Duodenal mucosa (tissue), 2 donors: Measurements from ENCODE around the gene LRRC4.

ENCODE experiments used
- H3K27ac ChIP-seq: one replicate; pipeline ENCODE4 v1.7.0; 2013; ENCODE audit warnings: low read depth, low read length
- H3K27me3 ChIP-seq, 2 donors: one replicate each; pipeline ENCODE4 v1.7.0; 2013; ENCODE audit warnings: low read length in 2 of 2, control low read depth in 1 of 2; ENCODE audit not compliant: insufficient read depth in 2 of 2, control insufficient read depth in 1 of 2
- H3K36me3 ChIP-seq, 2 donors: one replicate each; pipeline ENCODE4 v1.7.0; 2013; ENCODE audit warnings: low read length in 2 of 2, control low read depth in 1 of 2; ENCODE audit not compliant: insufficient read depth in 2 of 2, control insufficient read depth in 1 of 2
- H3K4me1 ChIP-seq, 2 donors: one replicate each; pipeline ENCODE4 v1.7.0; 2013; ENCODE audit warnings: low read length in 2 of 2, control low read depth in 1 of 2; ENCODE audit not compliant: insufficient read depth in 2 of 2, control insufficient read depth in 1 of 2
- H3K4me3 ChIP-seq, 2 donors: one replicate each; pipeline ENCODE4 v1.7.0; 2013; ENCODE audit warnings: low read length in 2 of 2, low read depth in 1 of 2
- H3K9ac ChIP-seq, 2 donors: one replicate each; pipeline ENCODE4 v1.7.0; 2013; ENCODE audit warnings: low read length in 2 of 2, low read depth in 1 of 2
- H3K9me3 ChIP-seq, 2 donors: one replicate each; pipeline ENCODE4 v1.7.0; 2013; ENCODE audit warnings: low read length in 2 of 2, control low read depth in 1 of 2; ENCODE audit not compliant: control insufficient read depth in 1 of 2

The LRRC4 gene

DNA sequence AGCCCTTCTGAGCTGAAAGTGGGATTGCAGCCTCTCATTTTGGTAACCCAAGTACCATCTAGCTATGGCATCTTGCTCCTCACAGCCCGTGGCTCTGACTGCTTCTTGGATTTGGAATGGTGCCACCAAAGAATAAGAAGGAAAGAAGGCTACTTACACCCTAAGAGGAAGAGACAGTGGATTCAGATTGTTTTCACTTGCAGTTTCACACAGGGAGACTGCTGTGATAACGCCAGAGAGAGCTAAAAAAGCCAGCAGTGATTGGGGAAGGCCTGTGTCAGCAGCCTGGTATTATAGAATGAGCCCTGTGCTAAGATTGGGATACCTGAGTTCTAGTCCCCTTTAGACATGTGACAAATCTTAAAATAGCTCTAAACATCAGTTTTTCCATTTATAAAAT, 3.6 kb upstream of the LRRC4 start:
- Histone ChIP-seq H3K9ac (no peak overlapping the region), H3K4me3 (no peak overlapping the region), H3K4me1 (peaks cover 9 to 13% of the 10 kb centered on the region in 2 donors), H3K9me3 (no peaks in the 10 kb centered on the region), H3K27ac (no peak overlapping the region), H3K36me3 (peaks cover 2 to 3% of the 10 kb centered on the region in 2 donors), H3K27me3 (no peaks in the 10 kb centered on the region)

- Histone ChIP-seq H3K36me3 (peaks cover 12% of the 10 kb centered on the region in 2 donors), H3K9ac (no peak overlapping the region), H3K27me3 (no peaks in the 10 kb centered on the region), H3K27ac (no peak overlapping the region), H3K9me3 (no peaks in the 10 kb centered on the region), H3K4me3 (no peak overlapping the region), H3K4me1 (peaks cover 9 to 13% of the 10 kb centered on the region in 2 donors)
Observed at GRCh38 chr7:128033246-128033645, 2.0 kb upstream of the LRRC4 start.

DNA sequence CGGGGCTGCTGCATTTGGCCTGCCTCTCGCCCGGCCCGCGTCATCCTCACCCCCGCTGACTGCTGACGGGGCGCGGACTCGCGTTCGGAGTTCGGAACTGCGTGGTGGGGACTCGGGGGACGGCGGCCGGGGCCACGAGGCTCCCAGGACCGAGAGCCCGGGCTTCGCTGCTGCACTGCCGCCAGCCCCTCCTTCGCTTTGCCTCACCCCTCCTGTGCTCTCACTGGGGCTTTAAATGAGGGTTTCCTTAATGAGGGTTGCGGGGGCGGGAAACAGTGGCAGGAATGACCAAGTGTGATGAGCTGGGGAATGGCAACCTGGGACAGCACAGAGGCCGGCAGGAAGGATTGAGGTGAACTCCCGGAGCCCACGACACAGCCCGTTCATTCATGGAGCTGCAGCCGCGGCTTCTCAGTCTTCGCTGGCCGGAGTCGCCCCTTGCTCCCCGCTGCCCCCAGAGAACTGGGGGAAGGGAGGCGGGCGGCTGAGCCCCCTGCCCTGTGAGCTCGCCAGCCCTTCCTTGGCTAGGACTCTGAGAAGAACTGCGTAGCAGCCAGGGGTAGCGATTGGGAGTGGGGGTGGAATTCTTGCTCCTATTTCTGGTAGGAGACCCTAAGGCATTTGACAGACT, 1.5 kb upstream of the LRRC4 start:
- H3K27ac ChIP-seq = no peak overlapping the region
- no peaks in the 10 kb centered on the region for H3K27me3 ChIP-seq
- H3K36me3 ChIP-seq = peaks cover 12% of the 10 kb centered on the region in 2 donors
- no peak overlapping the region for H3K4me3 ChIP-seq
- no peak overlapping the region for H3K9ac ChIP-seq
- no peaks in the 10 kb centered on the region for H3K9me3 ChIP-seq
- peaks cover 9 to 13% of the 10 kb centered on the region in 2 donors for H3K4me1 ChIP-seq

- no peaks in the 10 kb centered on the region for H3K27me3 ChIP-seq
- H3K36me3 ChIP-seq = peaks cover 12% of the 10 kb centered on the region in 2 donors
- no peak overlapping the region for H3K27ac ChIP-seq
- peaks cover 9 to 13% of the 10 kb centered on the region in 2 donors for H3K4me1 ChIP-seq
- peak overlapping the region; percentile 47 to 67 for H3K4me3 ChIP-seq
- no peaks in the 10 kb centered on the region for H3K9me3 ChIP-seq
- peak overlapping the region in 1 of 2 donors; percentile 32 for H3K9ac ChIP-seq
Observed at GRCh38 chr7:128031901-128032604, 816 bp upstream of the LRRC4 start.

DNA sequence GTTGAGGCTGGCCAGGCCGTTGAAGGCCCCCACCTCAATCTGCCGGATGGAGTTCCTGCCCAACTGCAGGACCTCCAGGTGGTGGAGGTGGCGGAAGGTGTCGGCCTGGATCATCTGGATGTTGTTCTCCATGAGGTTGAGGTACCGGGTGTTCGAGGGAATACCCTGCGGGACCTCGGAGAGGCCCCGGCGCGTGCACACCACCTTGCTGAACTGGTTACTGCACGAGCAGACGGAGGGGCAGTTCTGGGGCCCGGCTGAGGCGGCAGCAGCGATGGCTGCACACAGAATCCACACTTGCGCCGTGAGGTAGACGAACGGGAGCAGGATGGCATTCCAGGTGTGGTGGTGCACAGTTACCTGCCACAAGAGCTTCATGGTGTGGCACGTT, 979 bp downstream of the LRRC4 start:
- Histone ChIP-seq H3K4me3 (peak overlapping the region in 1 of 2 donors; percentile 36), H3K27ac (no peak overlapping the region), H3K4me1 (peaks cover 9 to 13% of the 10 kb centered on the region in 2 donors), H3K27me3 (no peaks in the 10 kb centered on the region), H3K9ac (no peak overlapping the region), H3K9me3 (no peaks in the 10 kb centered on the region), H3K36me3 (peaks cover 12% of the 10 kb centered on the region in 2 donors)

DNA sequence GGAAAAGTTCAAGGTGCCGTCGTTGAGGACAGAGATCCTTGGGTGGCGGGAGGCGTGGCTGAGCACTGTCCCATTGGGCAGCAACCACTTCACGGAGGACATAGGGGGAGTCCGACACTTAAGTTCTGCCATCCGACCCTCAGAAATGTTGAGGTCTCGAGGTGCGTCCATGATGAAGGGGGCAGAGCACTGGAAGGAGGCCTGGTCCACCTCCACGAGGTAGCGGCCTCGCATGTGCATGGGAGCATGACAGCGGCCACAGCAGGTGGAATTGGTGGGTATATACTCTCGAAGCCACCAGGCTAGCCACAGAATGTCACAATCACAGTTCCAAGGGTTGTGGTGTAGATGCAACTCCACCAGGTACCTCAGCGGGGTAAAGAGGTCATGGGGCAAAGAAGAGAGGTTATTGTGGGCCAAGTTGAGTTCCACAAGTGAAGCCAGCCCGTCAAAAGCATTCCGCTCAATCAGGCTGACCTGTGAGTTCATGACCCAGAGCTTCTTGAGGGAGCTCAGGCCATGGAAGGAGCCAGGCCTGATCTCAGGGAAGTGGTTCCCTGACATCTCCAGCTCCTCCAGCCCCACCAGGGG, 1.7 kb downstream of the LRRC4 start:
- Histone ChIP-seq H3K9me3 (no peaks in the 10 kb centered on the region), H3K9ac (no peak overlapping the region), H3K27me3 (no peaks in the 10 kb centered on the region), H3K4me1 (peaks cover 9 to 13% of the 10 kb centered on the region in 2 donors), H3K27ac (no peak overlapping the region), H3K4me3 (no peak overlapping the region), H3K36me3 (peaks cover 12 to 13% of the 10 kb centered on the region in 2 donors)

GRCh38 chr7:128027485-128027980, 3.7 kb downstream of the LRRC4 start:
- no peak overlapping the region for H3K4me3 ChIP-seq

DNA sequence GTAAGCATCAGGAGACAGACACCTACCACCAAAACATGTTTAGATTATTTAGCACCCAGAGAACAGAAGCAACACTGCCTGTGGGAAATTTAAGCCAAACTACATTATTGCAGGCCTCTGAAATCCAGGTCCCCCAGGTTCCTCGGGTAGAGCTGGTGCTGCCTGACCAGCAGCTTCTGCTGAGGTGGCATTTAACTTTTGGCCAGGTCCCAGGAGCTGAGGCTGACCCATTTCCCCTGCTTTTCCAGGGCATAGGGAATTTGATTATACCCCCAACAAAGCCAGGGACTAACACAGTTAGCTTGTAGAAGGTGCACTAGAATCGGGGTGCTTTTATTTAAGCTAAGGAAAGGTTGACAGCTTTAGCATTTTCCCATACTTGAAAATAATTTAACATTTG, 4.7 kb downstream of the LRRC4 start:
- no peaks in the 10 kb centered on the region for H3K9me3 ChIP-seq
- no peak overlapping the region for H3K4me3 ChIP-seq
- H3K27me3 ChIP-seq = no peaks in the 10 kb centered on the region
- peaks cover 9 to 13% of the 10 kb centered on the region in 2 donors for H3K4me1 ChIP-seq
- H3K27ac ChIP-seq = no peak overlapping the region
- no peak overlapping the region for H3K9ac ChIP-seq
- H3K36me3 ChIP-seq = peaks cover 12 to 15% of the 10 kb centered on the region in 2 donors

More at GRCh38 chr7:128027485-128027980, 3.7 kb downstream of the LRRC4 start:
- no peaks in the 10 kb centered on the region for H3K9me3 ChIP-seq
- peaks cover 9 to 13% of the 10 kb centered on the region in 2 donors for H3K4me1 ChIP-seq
- H3K27me3 ChIP-seq = no peaks in the 10 kb centered on the region
- H3K36me3 ChIP-seq = peaks cover 12 to 15% of the 10 kb centered on the region in 2 donors
- no peak overlapping the region for H3K9ac ChIP-seq
- no peak overlapping the region for H3K27ac ChIP-seq

- H3K4me1 ChIP-seq = peaks cover 9 to 13% of the 10 kb centered on the region in 2 donors
- H3K27ac ChIP-seq = no peak overlapping the region
- no peak overlapping the region for H3K4me3 ChIP-seq
- no peak overlapping the region for H3K9ac ChIP-seq
- no peaks in the 10 kb centered on the region for H3K9me3 ChIP-seq
- no peaks in the 10 kb centered on the region for H3K27me3 ChIP-seq
- H3K36me3 ChIP-seq = peaks cover 15 to 17% of the 10 kb centered on the region in 2 donors
Observed at GRCh38 chr7:128025819-128026218, 5.4 kb downstream of the LRRC4 start.

DNA sequence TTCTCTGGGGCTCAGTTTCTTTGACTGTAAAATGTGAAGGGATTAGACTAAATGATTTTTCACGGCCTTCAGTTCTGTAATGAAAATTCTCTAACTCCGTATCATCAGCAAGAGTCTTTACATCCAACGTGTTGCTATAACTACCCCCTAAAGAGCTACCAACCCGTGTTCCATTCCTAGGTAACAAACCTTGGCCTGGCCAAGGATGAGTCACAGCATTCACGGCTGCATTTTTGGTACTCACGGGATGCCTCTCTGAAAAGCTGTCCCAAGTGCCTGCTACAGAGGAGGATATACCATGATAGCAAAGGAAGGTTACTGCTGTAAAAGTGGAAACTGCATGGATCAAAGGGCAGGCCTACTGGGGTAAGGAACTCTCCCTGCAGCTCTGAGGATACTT, 5.9 kb downstream of the LRRC4 start:
- Histone ChIP-seq H3K9me3 (no peaks in the 10 kb centered on the region), H3K27ac (no peak overlapping the region), H3K36me3 (peaks cover 15 to 21% of the 10 kb centered on the region in 2 donors), H3K4me1 (peaks cover 5 to 9% of the 10 kb centered on the region in 2 donors), H3K27me3 (no peaks in the 10 kb centered on the region), H3K4me3 (no peak overlapping the region), H3K9ac (no peak overlapping the region)
